HCT116 (cell line): Measurements from ENCODE around the gene TDRD10. TPM values are rescaled to one million over a fixed set of nuclear protein-coding genes. Genes with fewer than 3 reads are reported as not detected.

Experiments used
- ATAC-seq: fragments of 200-7000 bp; cut with Tn5 transposase; 2 replicates; pipeline ENCODE4 v1.9.1; 2020; ENCODE audit warnings: mild to moderate bottlenecking, moderate library complexity
- BruUV-seq: library from RNA; stranded (reverse); fragments of 400-500 nt; replicated peaks from 2 replicates; lab custom pipeline; 2021; lab: Mats Ljungman, UMichigan
- CTCF ChIA-PET: fragments of 300-600 bp; sonication (Branson Sonifier 250); formaldehyde crosslinking; loops from one replicate; lab custom pipeline; 2021; ENCODE audit warnings: antibody characterized with exemption; lab: Charles Lee
- POLR2A ChIA-PET: fragments of 300-600, 350-600 bp; sonication (Branson Sonifier 250); formaldehyde crosslinking; loops from one replicate; lab custom pipeline; 2021; ENCODE audit warnings: antibody characterized with exemption; lab: Charles Lee
- RAD21 ChIA-PET, 2 experiments: fragments of 300-600 bp; sonication (Branson Sonifier 250); formaldehyde crosslinking; loops; one replicate each; lab custom pipeline; 2023; ENCODE audit warnings: low total read pairs in 2 of 2; ENCODE audit not compliant: uncharacterized antibody in 2 of 2, unreplicated experiment in 2 of 2, low non-redundant PET in 1 of 2; lab: Charles Lee
- DNase-seq: peaks from one replicate; pipeline ENCODE4 v3.0.0-alpha.2; 2010; ENCODE audit warnings: low read depth, low spot score
- H2AFZ ChIP-seq: fragments of 200-600 bp; shearing (Covaris generic), sonication (generic); 2 replicates; pipeline ENCODE4 v1.6.1; 2017; ENCODE audit warnings: low read depth, mixed run types, mixed read lengths, antibody characterized with exemption, low read length; ENCODE audit not compliant: poor library complexity, severe bottlenecking
- H3K27ac ChIP-seq: 2 replicates; pipeline ENCODE4 v1.5.1; 2012; ENCODE audit warnings: low read depth, low read length
- H3K27me3 ChIP-seq: fragments of 200-600 bp; sonication (generic); 2 replicates; pipeline ENCODE4 v1.6.1; 2016; ENCODE audit warnings: mixed run types, low read length, mixed read lengths; ENCODE audit not compliant: insufficient read depth
- H3K36me3 ChIP-seq, 2 experiments: fragments of 200-500 bp in 1 of 2; fragments of 200-600 bp in 1 of 2; sonication (Bioruptor generic) in 1 of 2; sonication (generic) in 1 of 2; 2 replicates each; pipeline versions ENCODE4 v1.5.1 to v1.6.1; 2014 to 2016; ENCODE audit warnings: low read length in 2 of 2, inconsistent platforms in 1 of 2, mixed read lengths in 1 of 2, mixed run types in 1 of 2; ENCODE audit not compliant: insufficient read depth in 2 of 2, control insufficient read depth in 1 of 2
- H3K4me1 ChIP-seq, 2 experiments: fragments of 200-600 bp in 1 of 2; sonication (generic) in 1 of 2; 2 replicates each; pipeline versions ENCODE4 v1.5.1 to v1.6.1; 2012 to 2017; ENCODE audit warnings: low read length in 2 of 2, inconsistent platforms in 1 of 2, mild to moderate bottlenecking in 1 of 2, mixed read lengths in 1 of 2, mixed run types in 1 of 2, moderate library complexity in 1 of 2; ENCODE audit not compliant: insufficient read depth in 2 of 2, control insufficient read depth in 1 of 2
- H3K4me2 ChIP-seq: fragments of 200-600 bp; sonication (generic); 2 replicates; pipeline ENCODE4 v1.6.1; 2017; ENCODE audit warnings: mixed run types, low read length, mixed read lengths
- H3K4me3 ChIP-seq, 2 experiments: fragments of 200-600 bp in 1 of 2; sonication (generic) in 1 of 2; replicated peaks in 1 of 2; 2 replicates each; pipeline ENCODE4 v1.5.1; 2011 to 2016; ENCODE audit warnings: low read length in 2 of 2, control low read depth in 1 of 2, low read depth in 1 of 2, mild to moderate bottlenecking in 1 of 2, mixed read lengths in 1 of 2, mixed run types in 1 of 2
- H3K79me2 ChIP-seq: fragments of 200-600 bp; sonication (generic); 2 replicates; pipeline ENCODE4 v1.6.1; 2017; ENCODE audit warnings: mild to moderate bottlenecking, mixed run types, low read length, moderate library complexity, mixed read lengths; ENCODE audit not compliant: insufficient read depth
- H3K9ac ChIP-seq: fragments of 200-600 bp; sonication (generic); 2 replicates; pipeline ENCODE4 v1.6.1; 2016; ENCODE audit warnings: low read length, mixed read lengths
- H3K9me2 ChIP-seq: fragments of 200-600 bp; sonication (generic), shearing (Covaris generic); 2 replicates; pipeline ENCODE4 v1.6.1; 2017; ENCODE audit warnings: mixed run types, mild to moderate bottlenecking, moderate library complexity; ENCODE audit not compliant: insufficient read depth
- H3K9me3 ChIP-seq, 2 experiments: fragments of 200-500 bp in 1 of 2; fragments of 200-600 bp in 1 of 2; sonication (Bioruptor generic) in 1 of 2; sonication (generic) in 1 of 2; 2 replicates each; pipeline ENCODE4 v1.6.1; 2014 to 2017; ENCODE audit warnings: low read length in 2 of 2, mixed read lengths in 2 of 2, inconsistent platforms in 1 of 2, low read depth in 1 of 2, mild to moderate bottlenecking in 1 of 2, mixed run types in 1 of 2, moderate library complexity in 1 of 2; ENCODE audit not compliant: control insufficient read depth in 1 of 2, insufficient read depth in 1 of 2
- H4K20me1 ChIP-seq: fragments of 200-600 bp; sonication (generic), shearing (Covaris generic); 2 replicates; pipeline ENCODE4 v1.6.1; 2017; ENCODE audit warnings: mixed run types, mild to moderate bottlenecking, moderate library complexity; ENCODE audit not compliant: insufficient read depth
- CEBPB ChIP-seq: IDR thresholded peaks from 2 replicates; pipeline ENCODE4 v1.6.1; 2012; ENCODE audit warnings: low read depth
- ELF1 ChIP-seq: IDR thresholded peaks from 2 replicates; pipeline ENCODE4 v1.6.1; 2012; ENCODE audit warnings: low read depth, borderline replicate concordance
- MAX ChIP-seq: IDR thresholded peaks from 2 replicates; pipeline ENCODE4 v1.6.1; 2012
- RAD21 ChIP-seq: IDR thresholded peaks from 2 replicates; pipeline ENCODE4 v1.6.1; 2012; ENCODE audit warnings: low read depth, mild to moderate bottlenecking
- TCF7L2 ChIP-seq: IDR thresholded peaks from 2 replicates; pipeline ENCODE4 v1.7.0; 2011; ENCODE audit warnings: borderline replicate concordance, inconsistent platforms; ENCODE audit not compliant: insufficient read depth, insufficient read length; ENCODE audit errors: extremely low read depth
- intact Hi-C: fragments of 100-400 bp; cut with micrococcal nuclease; formaldehyde crosslinking; loops from 2 replicates; pipeline ENCODE4 v1.10.0; 2022
- total RNA-seq: library from RNA; stranded (reverse); gene quantifications from one replicate; pipeline ENCODE4 v1.2.1, GENCODE V29; 2021; ENCODE audit not compliant: unreplicated experiment
- TF ChIP-seq, protein P1 (sequence below), 3 experiments: fragments of 200-600 bp in 1 of 3; sonication (generic) in 1 of 3; IDR thresholded peaks in 2 of 3; conservative IDR thresholded peaks in 1 of 3; 2 replicates each; pipeline ENCODE4 v1.5.1; 2012 to 2017; ENCODE audit warnings: low read depth in 2 of 3, low read length in 2 of 3, antibody characterized with exemption in 1 of 3, borderline replicate concordance in 1 of 3, control low read depth in 1 of 3, mild to moderate bottlenecking in 1 of 3, mixed read lengths in 1 of 3, mixed run types in 1 of 3, moderate library complexity in 1 of 3; ENCODE audit not compliant: insufficient read depth in 1 of 3
- TF ChIP-seq, protein P2 (sequence below): IDR thresholded peaks from 2 replicates; pipeline ENCODE4 v1.6.1; 2012; ENCODE audit warnings: low read depth

Gene TDRD10
- total RNA-seq, 1 experiment from 2014 or later = not detected

- H3K36me3 ChIP-seq = no peaks in the 10 kb centered on the region
- H3K9ac ChIP-seq = no peak overlapping the region
- H3K27ac ChIP-seq = no peak overlapping the region
- intact Hi-C loops = no loop called here
- DNase-seq (no peak), ATAC-seq (no peak)
- ChIA-PET POLR2A (no interaction called here), RAD21 (no interaction called here)
- H3K4me2 ChIP-seq = no peak overlapping the region
- no peaks in the 10 kb centered on the region for H3K9me2 ChIP-seq
- no peaks in the 10 kb centered on the region for H3K79me2 ChIP-seq
- TF ChIP-seq ELF1 (no peak), MAX (no peak), CEBPB (no peak), TCF7L2 (no peak), RAD21 (no peak)
- TF ChIP-seq, protein P1, sequence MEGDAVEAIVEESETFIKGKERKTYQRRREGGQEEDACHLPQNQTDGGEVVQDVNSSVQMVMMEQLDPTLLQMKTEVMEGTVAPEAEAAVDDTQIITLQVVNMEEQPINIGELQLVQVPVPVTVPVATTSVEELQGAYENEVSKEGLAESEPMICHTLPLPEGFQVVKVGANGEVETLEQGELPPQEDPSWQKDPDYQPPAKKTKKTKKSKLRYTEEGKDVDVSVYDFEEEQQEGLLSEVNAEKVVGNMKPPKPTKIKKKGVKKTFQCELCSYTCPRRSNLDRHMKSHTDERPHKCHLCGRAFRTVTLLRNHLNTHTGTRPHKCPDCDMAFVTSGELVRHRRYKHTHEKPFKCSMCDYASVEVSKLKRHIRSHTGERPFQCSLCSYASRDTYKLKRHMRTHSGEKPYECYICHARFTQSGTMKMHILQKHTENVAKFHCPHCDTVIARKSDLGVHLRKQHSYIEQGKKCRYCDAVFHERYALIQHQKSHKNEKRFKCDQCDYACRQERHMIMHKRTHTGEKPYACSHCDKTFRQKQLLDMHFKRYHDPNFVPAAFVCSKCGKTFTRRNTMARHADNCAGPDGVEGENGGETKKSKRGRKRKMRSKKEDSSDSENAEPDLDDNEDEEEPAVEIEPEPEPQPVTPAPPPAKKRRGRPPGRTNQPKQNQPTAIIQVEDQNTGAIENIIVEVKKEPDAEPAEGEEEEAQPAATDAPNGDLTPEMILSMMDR (IDR thresholded peaks at IDR 0.05 in 2 of 3, conservative IDR thresholded peaks at IDR 0.05 in 1 of 3; ENCODE audit: borderline replicate concordance in 1 of 3, insufficient read depth in 1 of 3, low read depth in 2 of 3, low read length in 2 of 3) = no peak
- TF ChIP-seq, protein P2, sequence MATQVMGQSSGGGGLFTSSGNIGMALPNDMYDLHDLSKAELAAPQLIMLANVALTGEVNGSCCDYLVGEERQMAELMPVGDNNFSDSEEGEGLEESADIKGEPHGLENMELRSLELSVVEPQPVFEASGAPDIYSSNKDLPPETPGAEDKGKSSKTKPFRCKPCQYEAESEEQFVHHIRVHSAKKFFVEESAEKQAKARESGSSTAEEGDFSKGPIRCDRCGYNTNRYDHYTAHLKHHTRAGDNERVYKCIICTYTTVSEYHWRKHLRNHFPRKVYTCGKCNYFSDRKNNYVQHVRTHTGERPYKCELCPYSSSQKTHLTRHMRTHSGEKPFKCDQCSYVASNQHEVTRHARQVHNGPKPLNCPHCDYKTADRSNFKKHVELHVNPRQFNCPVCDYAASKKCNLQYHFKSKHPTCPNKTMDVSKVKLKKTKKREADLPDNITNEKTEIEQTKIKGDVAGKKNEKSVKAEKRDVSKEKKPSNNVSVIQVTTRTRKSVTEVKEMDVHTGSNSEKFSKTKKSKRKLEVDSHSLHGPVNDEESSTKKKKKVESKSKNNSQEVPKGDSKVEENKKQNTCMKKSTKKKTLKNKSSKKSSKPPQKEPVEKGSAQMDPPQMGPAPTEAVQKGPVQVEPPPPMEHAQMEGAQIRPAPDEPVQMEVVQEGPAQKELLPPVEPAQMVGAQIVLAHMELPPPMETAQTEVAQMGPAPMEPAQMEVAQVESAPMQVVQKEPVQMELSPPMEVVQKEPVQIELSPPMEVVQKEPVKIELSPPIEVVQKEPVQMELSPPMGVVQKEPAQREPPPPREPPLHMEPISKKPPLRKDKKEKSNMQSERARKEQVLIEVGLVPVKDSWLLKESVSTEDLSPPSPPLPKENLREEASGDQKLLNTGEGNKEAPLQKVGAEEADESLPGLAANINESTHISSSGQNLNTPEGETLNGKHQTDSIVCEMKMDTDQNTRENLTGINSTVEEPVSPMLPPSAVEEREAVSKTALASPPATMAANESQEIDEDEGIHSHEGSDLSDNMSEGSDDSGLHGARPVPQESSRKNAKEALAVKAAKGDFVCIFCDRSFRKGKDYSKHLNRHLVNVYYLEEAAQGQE = no peak
- TF ChIP-seq, all 23 proteins: peak for 0
- CTCF ChIA-PET = no interaction called here
- Histone ChIP-seq H3K4me3 (no peak overlapping the region), H3K9me3 (no peaks in the 10 kb centered on the region), H3K27me3 (0 out of 2 replicates have a peak, but pooled peaks cover 5% of the 10 kb centered on the region), H3K4me1 (peaks cover 0 to 7% of the 10 kb centered on the region in 2 experiments; a peak in 2 of 4 replicates), H2AFZ (no peak overlapping the region), H4K20me1 (no peaks in the 10 kb centered on the region)
- no TSS peak for BruUV-seq
Observed at GRCh38 chr1:154503898-154504297, 1.9 kb downstream of the TDRD10 start.
